H1 (cell line): ENCODE data around the gene SS18L1. TPM values are rescaled to one million over a fixed set of nuclear protein-coding genes. Genes with fewer than 3 reads are reported as not detected.

Experiments
- ATF3 ChIP-seq: IDR thresholded peaks from 2 replicates; pipeline ENCODE4 v1.6.1; 2011; ENCODE audit warnings: low read depth, mild to moderate bottlenecking, low read length; ENCODE audit not compliant: insufficient read depth
- CEBPB ChIP-seq: IDR thresholded peaks from 2 replicates; pipeline ENCODE4 v1.6.1; 2012; ENCODE audit warnings: low read depth, low read length
- CREB1 ChIP-seq: IDR thresholded peaks from 2 replicates; pipeline ENCODE4 v1.6.1; 2012; ENCODE audit warnings: inconsistent platforms
- KDM5A ChIP-seq: fragments of 200-600 bp; IDR thresholded peaks from 2 replicates; pipeline ENCODE4 v1.7.1; 2012; ENCODE audit warnings: mild to moderate bottlenecking, low read length, inconsistent platforms, mixed read lengths
- RFX5 ChIP-seq: IDR thresholded peaks from 2 replicates; pipeline ENCODE4 v1.6.1; 2011; ENCODE audit warnings: low read depth, low read length, improper control_type of control experiment, borderline replicate concordance
- polyA plus RNA-seq, 7 experiments: library from polyadenylated mRNA; depleted of rRNA in 3 of 7; stranded (reverse) in 5 of 7; unstranded in 2 of 7; fragments of >200 nt in 5 of 7; fragments of 200-250 nt in 2 of 7; gene quantifications; 1 replicate in 5 of 7; 2 replicates in 1 of 7; 4 replicates in 1 of 7; pipeline versions ENCODE4 v1.2.1 to v1.2.3, GENCODE V29; 2011 to 2013; ENCODE audit warnings: missing spikeins in 2 of 7, mixed read lengths in 2 of 7
- total RNA-seq: library from RNA; stranded (reverse); fragmentation: NEBNext Ultra II Directional; extraction: Animal tissue kit (Norgen Biotek cat#: 25700); gene quantifications from 2 replicates; pipeline ENCODE4 v1.2.1, GENCODE V29; 2021

The SS18L1 gene
- total and polyA plus RNA-seq, 2 of the 8 experiments (the other 6 are each of a cell fraction or from before 2014, with no cell fraction given): 28.4 to 29.7 TPM

DNA sequence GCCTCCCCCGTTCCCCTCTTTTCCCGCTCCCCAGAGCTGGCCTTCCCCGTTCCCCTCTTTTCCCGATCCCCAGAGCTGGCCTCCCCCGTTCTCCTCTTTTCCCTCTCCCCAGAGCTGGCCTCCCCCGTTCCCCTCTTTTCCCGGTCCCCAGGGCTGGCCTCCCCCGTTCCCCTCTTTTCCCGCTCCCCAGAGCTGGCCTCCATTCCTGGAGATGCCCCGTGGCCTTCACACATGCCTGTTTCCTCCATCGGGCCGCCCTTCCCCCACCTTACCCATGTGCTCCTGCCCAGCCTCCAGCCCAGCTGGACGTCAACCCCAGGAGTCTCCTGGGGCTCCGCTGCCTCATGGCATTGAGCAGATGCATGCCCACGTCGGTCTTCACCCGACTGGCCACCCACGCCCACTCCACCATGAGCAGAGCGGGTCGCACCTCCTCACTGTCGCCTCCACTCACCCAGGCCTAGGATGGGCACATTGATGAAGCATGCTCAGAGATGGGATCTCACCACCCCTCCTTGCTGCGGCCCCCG lies 8.3 kb downstream of the SS18L1 start (continued):
- no peak for TF ChIP-seq CREB1
- no peak for TF ChIP-seq ATF3
- no peak for TF ChIP-seq KDM5A
- TF ChIP-seq RFX5: no peak
- no peak for TF ChIP-seq CEBPB
- TF ChIP-seq, all 59 proteins: peak for 0
